D721Med (cell line): Measurements from ENCODE around the gene MT1F.

ENCODE experiments used
- DNase-seq: peaks from one replicate; pipeline ENCODE4 v3.0.0; 2011; ENCODE audit warnings: low spot score; ENCODE audit not compliant: insufficient read length
- FAIRE-seq: peaks from 2 replicates; lab custom pipeline; 2011; peaks lifted over from hg19 to GRCh38; lab: Jason Lieb, UNC
- TF ChIP-seq, protein P1 (sequence below): IDR thresholded peaks from 2 replicates; pipeline ENCODE4 v1.5.1; 2012; ENCODE audit warnings: mild to moderate bottlenecking, control low read depth; ENCODE audit not compliant: insufficient read depth; ENCODE audit errors: missing control alignments

Gene MT1F

GRCh38 chr16:56657555-56658326 is at the start of gene MT1F:
MT1F (plus strand) TSS chr16:56657959; CDS start chr16:56658059, 100 bp downstream.
- TF ChIP-seq, protein P1, sequence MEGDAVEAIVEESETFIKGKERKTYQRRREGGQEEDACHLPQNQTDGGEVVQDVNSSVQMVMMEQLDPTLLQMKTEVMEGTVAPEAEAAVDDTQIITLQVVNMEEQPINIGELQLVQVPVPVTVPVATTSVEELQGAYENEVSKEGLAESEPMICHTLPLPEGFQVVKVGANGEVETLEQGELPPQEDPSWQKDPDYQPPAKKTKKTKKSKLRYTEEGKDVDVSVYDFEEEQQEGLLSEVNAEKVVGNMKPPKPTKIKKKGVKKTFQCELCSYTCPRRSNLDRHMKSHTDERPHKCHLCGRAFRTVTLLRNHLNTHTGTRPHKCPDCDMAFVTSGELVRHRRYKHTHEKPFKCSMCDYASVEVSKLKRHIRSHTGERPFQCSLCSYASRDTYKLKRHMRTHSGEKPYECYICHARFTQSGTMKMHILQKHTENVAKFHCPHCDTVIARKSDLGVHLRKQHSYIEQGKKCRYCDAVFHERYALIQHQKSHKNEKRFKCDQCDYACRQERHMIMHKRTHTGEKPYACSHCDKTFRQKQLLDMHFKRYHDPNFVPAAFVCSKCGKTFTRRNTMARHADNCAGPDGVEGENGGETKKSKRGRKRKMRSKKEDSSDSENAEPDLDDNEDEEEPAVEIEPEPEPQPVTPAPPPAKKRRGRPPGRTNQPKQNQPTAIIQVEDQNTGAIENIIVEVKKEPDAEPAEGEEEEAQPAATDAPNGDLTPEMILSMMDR: no peak
- DNase-seq (peak; percentile 26), FAIRE-seq (no peak)

GRCh38 chr16:56608043-56608875 is 49.5 kb upstream of the MT1F start, which contains the start of gene MT2A:
MT2A (plus strand) TSS chr16:56608584; CDS start chr16:56608656, 72 bp downstream.
- DNase-seq (peak; percentile 76), FAIRE-seq (no peak)
- TF ChIP-seq, protein P1: no peak

DNA sequence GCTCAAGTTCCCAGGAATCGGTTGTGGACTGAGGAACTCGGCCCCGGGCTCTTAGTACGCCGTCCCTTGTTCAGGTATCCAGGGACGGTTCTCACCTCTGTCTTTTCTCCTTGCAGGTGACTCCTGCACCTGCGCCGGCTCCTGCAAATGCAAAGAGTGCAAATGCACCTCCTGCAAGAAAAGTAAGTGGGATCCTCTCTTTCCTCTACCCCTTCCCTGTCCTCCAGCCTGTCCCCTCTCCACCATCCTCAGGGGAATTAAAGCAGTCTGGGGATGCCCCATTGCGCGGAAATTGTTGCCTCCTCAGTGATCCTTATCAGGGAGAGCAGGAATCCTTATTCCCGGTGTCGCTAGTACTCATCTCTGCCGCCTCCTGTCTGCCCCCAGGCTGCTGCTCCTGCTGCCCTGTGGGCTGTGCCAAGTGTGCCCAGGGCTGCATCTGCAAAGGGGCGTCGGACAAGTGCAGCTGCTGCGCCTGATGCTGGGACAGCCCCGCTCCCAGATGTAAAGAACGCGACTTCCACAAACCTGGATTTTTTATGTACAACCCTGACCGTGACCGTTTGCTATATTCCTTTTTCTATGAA is 48.8 kb upstream of the MT1F start:
- TF ChIP-seq, protein P1: no peak
- DNase-seq (no peak), FAIRE-seq (no peak)

DNA sequence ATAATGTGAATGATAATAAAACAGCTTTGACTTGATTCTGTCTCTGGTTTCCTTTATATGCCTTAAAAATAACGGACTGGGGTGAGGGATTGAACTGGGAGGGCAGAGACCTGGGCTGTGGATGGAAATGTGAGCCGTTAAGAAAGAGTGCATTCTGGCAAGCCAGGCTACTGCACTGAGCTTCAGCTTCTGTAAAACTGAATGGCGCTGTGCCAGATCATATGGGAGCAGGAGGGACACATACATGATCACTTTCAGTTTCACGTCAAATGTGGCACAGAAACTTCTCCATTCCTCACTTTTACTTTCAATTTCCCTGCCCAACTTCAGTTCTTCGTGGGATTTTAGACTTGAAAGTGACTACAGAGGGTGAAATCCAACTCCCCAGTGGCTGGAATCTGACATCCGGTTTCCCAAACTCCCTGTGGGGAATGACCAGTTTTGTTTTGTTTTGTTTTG is 48.3 kb upstream of the MT1F start:
- FAIRE-seq (no peak), DNase-seq (no peak)
- TF ChIP-seq, protein P1: no peak

- TF ChIP-seq, protein P1: no peak
- DNase-seq (no peak), FAIRE-seq (no peak)
These were observed 47.6 kb upstream of the MT1F start for GRCh38 chr16:56610017-56610608.

DNA sequence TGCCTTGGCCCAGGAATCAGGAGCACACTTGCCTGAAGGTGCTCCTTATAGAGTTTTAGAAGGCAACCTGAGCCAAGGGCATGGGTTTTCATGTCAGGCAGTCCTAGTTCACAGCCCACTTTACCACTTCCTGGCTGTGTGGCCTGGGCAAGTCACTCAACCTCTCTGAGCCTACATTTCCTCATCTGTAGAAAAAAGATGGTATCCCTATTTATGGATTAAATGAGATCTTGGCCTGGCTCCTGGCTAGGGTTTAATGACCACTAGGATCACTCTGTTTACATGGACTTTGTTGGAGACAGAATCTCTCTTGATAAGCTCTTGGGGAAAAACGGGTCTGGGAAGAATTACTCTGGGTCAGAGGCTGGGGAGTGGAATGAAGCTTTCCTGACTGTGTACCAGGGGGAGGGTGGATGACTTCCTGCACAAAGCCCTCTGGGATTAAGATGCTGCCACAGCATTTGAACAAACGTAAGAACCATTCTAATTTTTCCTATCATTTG is 47.1 kb upstream of the MT1F start:
- FAIRE-seq (no peak), DNase-seq (no peak)
- TF ChIP-seq, protein P1: no peak
